ENCODE results near the gene ARHGAP26. TPM values are rescaled to one million over a fixed set of nuclear protein-coding genes. Genes with fewer than 3 reads are reported as not detected.
A peak's percentile ranks its signal among the peaks of the same experiment; 100 is the strongest.
"Not testable (repeated sequence)": the region's sequence is repeated elsewhere in the genome, so short reads cannot be mapped to it uniquely, and the experiment has no call there.

The ARHGAP26 gene
- total RNA-seq, 1 donor from 2014 or later, result 8.6 TPM

- H3K4me3 ChIP-seq (ENCODE audit: low read depth, low read length), result no peak overlapping the region
- no peaks in the 10 kb centered on the region for H3K36me3 ChIP-seq (ENCODE audit: control insufficient read depth, insufficient read depth, low read length)
- H3K27me3 ChIP-seq (ENCODE audit: control insufficient read depth, insufficient read depth, low read length), result no peaks in the 10 kb centered on the region
- no peak for DNase-seq (ENCODE audit: low read depth)
- no peak for TF ChIP-seq CTCF (IDR thresholded peaks at IDR 0.05; ENCODE audit: insufficient read depth, low read length, poor library complexity, severe bottlenecking)
Measured at GRCh38 chr5:143093452-143094086, 323.4 kb downstream of the ARHGAP26 start.

DNA sequence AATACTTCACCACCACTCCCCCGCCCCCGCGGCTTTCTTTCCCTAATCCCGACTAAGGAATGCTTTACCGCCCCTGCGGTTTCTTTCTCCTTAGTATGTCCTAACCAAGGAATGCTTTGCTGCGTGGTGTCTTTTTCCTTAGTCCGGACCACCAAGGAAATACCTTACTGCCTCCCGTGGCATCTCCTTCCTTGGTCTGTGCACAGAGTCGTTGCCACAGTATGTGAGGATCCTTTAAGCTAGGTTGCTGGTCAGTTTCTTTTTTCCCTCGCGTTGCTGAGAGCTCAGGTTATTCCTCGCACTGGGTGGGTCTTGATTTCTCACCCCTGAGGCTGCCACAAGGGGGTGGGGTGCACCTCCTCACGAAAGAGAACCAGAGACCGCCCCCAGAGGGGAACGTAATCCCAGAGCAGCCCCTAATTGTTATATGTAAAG, 323.9 kb downstream of the ARHGAP26 start:
- no peaks in the 10 kb centered on the region for H3K36me3 ChIP-seq (ENCODE audit: control insufficient read depth, insufficient read depth, low read length)
- peak; percentile 26 for TF ChIP-seq CTCF (IDR thresholded peaks at IDR 0.05; ENCODE audit: insufficient read depth, low read length, poor library complexity, severe bottlenecking)
- DNase-seq (ENCODE audit: low read depth), result peak; percentile 31
- H3K27me3 ChIP-seq (ENCODE audit: control insufficient read depth, insufficient read depth, low read length), result no peaks in the 10 kb centered on the region
- no peak overlapping the region for H3K4me3 ChIP-seq (ENCODE audit: low read depth, low read length)

DNA sequence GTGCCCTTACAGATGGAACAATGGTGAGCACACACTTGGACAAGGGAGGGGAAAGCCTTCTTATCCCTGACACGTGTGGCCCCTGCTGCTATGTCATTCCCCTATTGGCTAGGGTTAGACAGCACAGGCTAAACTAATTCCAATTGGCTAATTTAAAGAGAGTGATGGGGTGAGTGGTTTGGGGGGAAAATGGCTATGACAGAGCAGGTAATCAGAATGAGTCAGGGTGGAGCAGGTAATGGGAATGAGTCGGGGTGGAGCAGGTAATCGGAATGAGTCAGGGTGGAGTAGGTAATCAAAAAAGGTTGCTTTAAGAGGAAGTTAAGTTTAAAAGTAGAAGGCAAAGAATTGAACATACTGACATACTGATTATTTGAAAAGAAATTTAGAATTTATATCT, 324.4 kb downstream of the ARHGAP26 start:
- not testable (repeated sequence) for H3K4me3 ChIP-seq (ENCODE audit: low read depth, low read length); H3K27me3 ChIP-seq (ENCODE audit: control insufficient read depth, insufficient read depth, low read length); H3K36me3 ChIP-seq (ENCODE audit: control insufficient read depth, insufficient read depth, low read length); DNase-seq (ENCODE audit: low read depth)

DNA sequence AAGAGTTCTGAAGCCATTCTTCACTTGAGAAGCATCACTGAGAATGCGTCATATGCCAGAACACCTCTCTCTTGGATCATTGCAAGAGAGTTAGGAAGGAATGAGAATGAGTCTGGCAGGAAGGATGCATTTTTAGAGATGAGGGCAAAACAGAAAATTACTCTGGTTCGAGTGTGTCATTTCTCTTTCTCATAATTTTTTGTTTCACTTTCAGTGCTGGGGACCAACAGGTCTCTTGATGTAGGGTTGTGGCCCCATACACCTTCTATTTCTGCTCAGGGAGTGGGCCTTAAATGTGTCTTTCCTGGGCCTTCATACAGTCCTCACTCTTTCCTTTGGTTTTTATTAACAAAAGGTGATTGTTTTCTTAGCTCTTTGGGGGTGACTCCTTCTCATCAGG, 330.9 kb downstream of the ARHGAP26 start:
- no peak overlapping the region for H3K4me3 ChIP-seq (ENCODE audit: low read depth, low read length)
- no peaks in the 10 kb centered on the region for H3K27me3 ChIP-seq (ENCODE audit: control insufficient read depth, insufficient read depth, low read length)
- DNase-seq (ENCODE audit: low read depth), result no peak
- no peaks in the 10 kb centered on the region for H3K36me3 ChIP-seq (ENCODE audit: control insufficient read depth, insufficient read depth, low read length)
- TF ChIP-seq CTCF (IDR thresholded peaks at IDR 0.05; ENCODE audit: insufficient read depth, low read length, poor library complexity, severe bottlenecking), result no peak

DNA sequence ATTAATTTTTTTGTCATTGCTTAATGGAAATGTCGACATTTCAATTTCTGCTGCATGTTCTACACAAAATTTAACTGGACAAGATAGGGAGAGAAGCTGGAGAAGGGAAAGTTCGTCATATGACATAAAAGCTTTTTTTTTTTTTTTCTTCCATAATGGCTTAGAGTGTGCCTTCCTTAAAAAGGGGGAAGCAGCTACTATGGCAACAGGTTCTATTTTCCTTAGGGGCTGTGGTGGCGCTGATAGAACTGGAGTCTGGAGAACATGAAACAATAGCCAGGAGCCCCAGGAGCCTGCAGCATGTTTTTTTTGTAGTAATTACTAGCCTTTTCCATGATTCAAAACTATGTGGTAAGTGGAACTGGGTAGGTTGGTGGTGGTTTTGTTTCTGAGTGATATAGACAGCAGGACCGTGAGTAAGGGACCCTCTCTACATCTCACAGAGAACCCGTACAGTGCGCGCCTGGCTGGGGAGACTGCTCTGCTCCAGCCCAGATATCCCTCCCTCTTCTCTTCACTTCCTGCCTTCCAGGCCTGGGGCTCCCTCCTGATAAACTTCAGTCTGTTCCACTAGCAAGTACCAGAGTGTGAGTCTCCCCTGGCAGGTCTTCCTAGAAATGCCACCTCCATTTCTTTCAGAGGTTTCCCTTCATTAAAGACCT, 331.7 kb downstream of the ARHGAP26 start:
- TF ChIP-seq CTCF (IDR thresholded peaks at IDR 0.05; ENCODE audit: insufficient read depth, low read length, poor library complexity, severe bottlenecking), result no peak
- H3K4me3 ChIP-seq (ENCODE audit: low read depth, low read length), result no peak overlapping the region
- H3K27me3 ChIP-seq (ENCODE audit: control insufficient read depth, insufficient read depth, low read length), result no peaks in the 10 kb centered on the region
- no peak for DNase-seq (ENCODE audit: low read depth)
- H3K36me3 ChIP-seq (ENCODE audit: control insufficient read depth, insufficient read depth, low read length), result no peaks in the 10 kb centered on the region

GRCh38 chr5:143102411-143102810, 332.2 kb downstream of the ARHGAP26 start:
- Histone ChIP-seq H3K4me3 (ENCODE audit: low read depth, low read length) (no peak overlapping the region), H3K36me3 (ENCODE audit: control insufficient read depth, insufficient read depth, low read length) (no peaks in the 10 kb centered on the region), H3K27me3 (ENCODE audit: control insufficient read depth, insufficient read depth, low read length) (no peaks in the 10 kb centered on the region)
- TF ChIP-seq CTCF (IDR thresholded peaks at IDR 0.05; ENCODE audit: insufficient read depth, low read length, poor library complexity, severe bottlenecking), result no peak
- no peak for DNase-seq (ENCODE audit: low read depth)
